HG03196 (cell line): ENCODE results near the gene MESP1.
A peak's percentile ranks its signal among the peaks of the same experiment; 100 is the strongest.

Experiments used
- ATAC-seq: cut with Tn5 transposase; IDR thresholded peaks from one replicate; pipeline ENCODE4 v1.9.1; 2021; ENCODE audit not compliant: unreplicated experiment

MESP1 gene

DNA sequence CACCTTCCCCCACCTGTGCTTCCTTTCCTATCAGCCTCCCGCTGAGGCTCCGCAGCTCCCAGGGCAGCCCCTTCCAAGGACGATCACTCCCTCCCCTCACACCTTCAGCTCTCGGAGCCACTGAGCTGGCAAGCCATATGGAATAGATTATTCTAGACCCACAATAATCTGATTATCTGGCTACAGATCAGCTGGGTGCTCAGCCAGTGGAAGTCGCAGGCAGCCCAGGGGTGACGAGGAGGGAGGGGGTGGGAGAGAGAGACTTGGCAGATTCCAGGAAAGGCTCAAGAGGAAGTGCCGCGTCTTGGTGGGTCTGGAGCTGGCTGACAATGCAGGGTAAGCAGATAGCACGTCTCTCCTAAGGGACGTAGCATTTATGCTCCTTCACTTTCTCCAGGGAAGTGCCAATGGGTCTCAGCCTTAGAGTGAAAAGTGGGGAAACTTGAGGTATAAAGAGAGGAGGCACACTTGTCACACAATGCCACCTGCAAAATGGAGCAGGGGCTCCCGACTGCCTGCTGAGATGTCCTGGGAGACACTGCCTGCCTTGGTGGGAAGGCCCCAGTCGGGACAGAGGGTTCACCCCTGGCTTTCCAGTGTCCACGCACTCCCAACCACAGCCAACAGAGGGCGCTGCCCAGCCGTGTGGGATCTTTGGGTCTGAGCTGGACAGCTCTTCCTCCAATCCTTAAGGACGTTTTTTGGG, 9.4 kb upstream of the MESP1 start:
- ATAC-seq, result peak; percentile 67

DNA sequence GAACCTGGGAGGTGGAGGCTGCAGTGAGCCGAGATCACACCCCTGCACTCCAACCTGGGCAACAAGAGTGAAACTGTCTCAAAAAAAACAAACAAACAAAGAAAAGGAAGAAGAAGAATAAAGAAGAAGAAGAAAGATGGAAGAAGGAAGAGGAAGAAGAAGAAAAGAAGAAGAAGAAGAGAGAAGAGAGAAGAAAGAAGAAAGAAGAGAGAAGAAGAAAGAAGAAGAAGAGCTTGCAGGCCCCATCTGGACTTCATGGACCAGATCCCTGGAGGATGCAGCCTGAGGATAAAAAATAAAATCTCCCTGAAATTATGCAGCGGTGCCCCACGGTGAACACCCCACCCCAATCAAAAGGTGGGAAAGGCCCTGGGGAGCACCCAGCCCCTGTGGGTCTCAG, 8.8 kb upstream of the MESP1 start:
- no peak for ATAC-seq

- ATAC-seq, result no peak
These were observed 7.9 kb upstream of the MESP1 start for GRCh38 chr15:89758981-89759380.

DNA sequence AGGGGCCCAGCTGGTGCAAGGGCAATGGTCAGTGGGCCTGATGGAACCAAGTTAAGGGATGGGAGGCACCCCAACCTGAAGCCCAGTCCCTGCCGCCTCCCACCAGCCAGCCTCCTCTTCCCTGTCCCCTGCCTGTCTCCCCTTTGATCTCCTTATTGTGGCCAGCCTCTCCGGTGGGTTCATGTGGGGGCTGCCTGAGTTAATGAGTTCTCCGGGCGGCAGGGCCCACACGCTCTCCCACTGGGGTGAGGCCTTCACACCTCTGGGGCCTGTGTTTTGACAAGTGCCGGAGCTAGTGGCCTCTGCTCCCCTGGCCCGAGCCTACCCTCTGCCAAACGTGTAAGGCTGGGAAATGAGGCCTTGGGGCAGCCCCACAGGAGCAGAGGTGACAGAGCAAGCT, 7.2 kb upstream of the MESP1 start:
- no peak for ATAC-seq

- ATAC-seq, result no peak
These were observed 5.8 kb upstream of the MESP1 start for GRCh38 chr15:89756897-89757296.

DNA sequence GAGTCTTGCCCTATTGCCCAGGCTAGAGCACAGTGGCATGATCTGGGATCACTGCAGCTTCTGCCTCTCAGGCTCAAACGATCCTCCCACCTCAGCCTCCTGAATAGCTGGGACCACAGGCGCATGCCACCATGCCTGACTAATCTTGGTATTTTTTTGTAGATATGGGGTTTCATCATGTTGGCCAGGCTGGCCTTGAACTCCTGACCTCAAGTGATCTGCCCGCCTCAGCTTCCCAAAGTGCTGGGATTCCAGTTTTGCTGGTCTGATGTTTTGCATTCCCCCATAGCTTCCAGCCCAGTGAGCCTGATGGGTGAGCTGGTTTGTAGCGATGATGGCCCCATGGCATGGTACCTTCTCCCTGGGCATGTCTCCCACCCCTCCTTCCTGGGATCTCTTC, 4.7 kb upstream of the MESP1 start:
- ATAC-seq, result no peak

DNA sequence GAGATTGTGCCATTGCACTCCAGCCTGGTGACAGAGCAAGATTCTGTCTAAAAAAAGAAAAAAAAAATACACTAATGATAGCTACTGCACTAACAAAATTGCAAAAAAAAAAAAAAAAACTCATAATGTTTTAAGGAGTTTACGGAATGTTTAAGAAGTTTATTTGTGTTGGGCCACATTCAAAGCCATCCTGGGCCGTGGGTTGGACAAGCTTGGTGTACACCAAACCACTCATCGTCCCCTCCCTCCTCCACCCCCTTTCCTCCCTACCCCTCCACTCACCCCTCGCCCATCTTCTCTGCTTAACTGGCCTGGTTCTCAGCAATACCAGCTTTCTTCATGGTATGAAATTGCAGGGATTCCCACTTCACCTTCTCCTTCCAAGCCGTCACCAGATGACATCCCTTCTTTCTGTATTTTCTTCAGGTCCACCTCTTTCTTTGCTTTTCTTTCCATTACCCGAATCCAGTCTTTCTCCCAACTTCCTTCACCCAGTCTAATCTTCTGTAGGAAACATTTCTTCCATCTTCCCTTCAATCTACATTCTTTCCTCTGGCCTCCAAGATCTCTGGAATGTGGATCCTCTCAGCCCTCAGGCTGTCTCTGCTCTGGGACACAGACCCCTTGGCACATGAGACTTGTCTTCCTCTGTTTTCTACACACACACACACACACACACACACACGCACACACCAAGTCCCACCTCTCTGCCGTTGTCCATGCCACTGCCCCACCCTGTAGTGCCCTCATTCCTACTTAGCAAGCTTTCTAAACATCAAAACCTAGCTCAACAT, 3.5 kb upstream of the MESP1 start:
- ATAC-seq, result no peak

DNA sequence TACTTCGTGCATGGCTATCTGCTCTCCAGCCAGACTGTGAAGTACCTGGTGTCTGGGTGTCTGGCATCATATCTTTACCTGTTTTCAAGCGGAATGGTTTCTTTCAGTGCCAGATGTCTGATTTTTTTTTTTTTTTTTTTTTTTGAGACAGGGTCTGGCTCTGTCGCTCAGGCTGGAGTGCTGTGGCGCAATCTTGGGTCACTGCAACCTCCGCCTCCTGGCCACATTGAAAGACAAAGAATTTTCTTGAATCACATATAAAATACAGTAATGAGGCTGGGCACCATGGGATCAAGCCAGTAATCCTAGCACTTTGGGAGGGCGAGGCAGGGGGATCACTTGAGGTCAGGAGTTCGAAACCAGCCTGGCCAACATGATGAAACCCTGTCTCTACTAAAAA, 2.8 kb upstream of the MESP1 start:
- no peak for ATAC-seq

- ATAC-seq, result no peak
These were observed 699 bp upstream of the MESP1 start for GRCh38 chr15:89751748-89752147.

DNA sequence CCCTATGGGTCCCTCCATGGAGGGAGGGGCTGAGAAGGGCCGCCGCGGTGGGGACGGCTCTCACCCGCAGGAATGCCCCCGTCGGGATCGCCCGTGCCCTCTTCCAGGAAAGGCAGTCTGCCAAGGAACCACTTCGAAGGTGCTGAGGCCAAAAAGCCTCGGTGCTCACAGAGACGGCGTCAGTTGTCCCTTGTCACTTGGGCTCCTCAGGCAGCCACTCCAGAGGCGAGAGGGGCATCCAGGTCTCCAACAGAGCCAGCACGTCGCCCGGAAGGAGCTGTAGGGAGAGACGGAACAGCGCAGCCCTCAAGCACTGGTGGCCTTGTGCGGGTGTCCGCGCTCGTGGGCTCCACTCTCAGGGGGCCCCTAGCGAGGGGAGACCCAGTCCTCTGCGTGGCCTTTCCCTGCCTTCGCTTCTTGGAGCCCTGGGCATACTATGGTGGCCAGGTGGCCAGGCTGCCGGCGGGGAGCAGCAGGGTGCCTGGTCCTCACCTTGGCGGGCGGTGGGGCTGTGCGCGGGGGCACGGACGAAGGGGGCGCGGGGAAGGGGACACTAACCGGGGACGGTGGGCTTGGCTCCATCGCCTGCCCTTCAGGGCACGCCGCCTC, 994 bp downstream of the MESP1 start:
- no peak for ATAC-seq

DNA sequence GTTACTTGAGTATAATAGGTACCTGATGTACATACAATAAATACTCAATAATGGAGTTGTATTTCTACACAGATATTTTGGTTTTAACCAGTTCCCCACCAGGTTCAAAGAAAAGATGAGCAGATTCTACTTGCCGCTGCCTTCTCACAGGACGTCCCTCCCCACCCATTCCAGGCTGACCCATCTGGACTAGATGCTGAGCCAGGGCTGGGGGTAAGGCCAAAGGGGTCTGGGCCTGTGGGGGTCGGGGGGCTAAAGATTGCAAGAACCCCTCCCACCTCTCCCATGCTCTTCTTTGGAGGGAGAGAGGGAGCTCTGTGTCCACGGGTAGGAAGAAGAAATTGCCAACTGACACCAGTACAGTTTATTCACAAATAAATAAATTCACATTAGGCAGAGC, 1.5 kb downstream of the MESP1 start:
- no peak for ATAC-seq

- ATAC-seq, result no peak
These were observed 2.0 kb downstream of the MESP1 start for GRCh38 chr15:89749054-89749453.

GRCh38 chr15:89747708-89748682, 3.1 kb downstream of the MESP1 start:
- no peak for ATAC-seq

DNA sequence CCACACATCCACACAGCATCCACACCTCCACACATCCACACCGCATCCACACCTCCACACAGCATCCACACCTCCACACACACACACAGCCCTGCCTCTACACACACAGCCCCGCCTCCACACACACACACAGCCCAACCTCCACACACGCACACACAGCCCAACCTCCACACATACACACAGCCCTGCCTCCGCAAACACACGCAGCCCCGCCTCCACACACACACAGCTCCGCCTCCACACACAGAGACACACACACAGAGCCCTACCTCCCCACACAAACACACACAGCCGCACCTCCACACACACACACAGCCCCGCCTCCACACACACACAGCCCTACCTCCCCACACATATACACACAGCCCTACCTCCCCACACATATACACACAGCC, 4.7 kb downstream of the MESP1 start:
- no peak for ATAC-seq

DNA sequence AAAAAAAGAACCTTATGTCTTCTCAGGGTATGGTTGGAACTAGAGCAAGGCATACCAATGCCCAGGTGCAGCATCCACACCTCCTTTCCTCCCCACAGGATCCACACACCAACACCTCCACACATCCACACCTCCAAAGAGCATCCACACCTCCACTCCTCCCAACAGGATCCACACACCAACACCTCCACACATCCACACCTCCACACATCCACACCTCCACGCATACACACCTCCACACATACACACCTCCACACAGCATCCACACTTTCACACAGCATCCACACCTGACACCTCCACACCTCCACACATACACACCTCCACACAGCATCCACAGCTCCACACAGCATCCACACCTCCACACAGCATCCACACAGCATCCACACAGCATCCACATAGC, 5.3 kb downstream of the MESP1 start:
- ATAC-seq, result no peak

DNA sequence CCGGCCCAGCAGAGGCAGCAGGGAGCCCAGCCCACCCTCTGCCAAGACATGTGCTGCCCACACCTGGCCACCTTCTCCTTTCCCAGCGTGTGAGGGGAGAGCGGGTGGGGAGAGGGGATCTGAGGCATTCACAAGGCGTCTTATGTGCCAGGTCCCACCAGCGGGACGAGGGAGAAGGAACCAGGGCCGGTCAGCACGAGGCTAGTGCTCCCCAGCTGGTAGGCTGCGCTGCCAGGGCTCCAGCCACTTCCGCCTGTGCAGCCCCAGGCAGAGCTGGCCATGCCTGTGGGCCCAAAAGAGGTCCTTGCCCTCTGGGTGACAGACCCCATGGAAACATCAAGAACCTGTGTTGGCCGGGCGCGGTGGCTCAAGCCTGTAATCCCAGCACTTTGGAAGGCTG, 5.9 kb downstream of the MESP1 start:
- no peak for ATAC-seq

- ATAC-seq, result no peak
These were observed 7.5 kb downstream of the MESP1 start for GRCh38 chr15:89743594-89743993.

GRCh38 chr15:89743011-89743410, 8.0 kb downstream of the MESP1 start:
- no peak for ATAC-seq

GRCh38 chr15:89740137-89740536, 10.9 kb downstream of the MESP1 start:
- ATAC-seq, result peak; percentile 71

GRCh38 chr15:89735773-89736172, 15.3 kb downstream of the MESP1 start:
- ATAC-seq, result no peak
